Mammary epithelial cell (primary cell): ENCODE results near the gene DNHD1.

Experiments used
- EZH2 ChIP-seq: IDR thresholded peaks from 2 replicates; pipeline ENCODE4 v1.6.1; 2012; ENCODE audit warnings: low read length, inconsistent platforms, borderline replicate concordance
- TF ChIP-seq, protein P1 (sequence below), 2 donors: IDR thresholded peaks in 1 of 2; conservative IDR thresholded peaks in 1 of 2; 2 replicates each; pipeline ENCODE4 v1.5.1; 2011 to 2012; ENCODE audit warnings: inconsistent platforms in 2 of 2, low read length in 2 of 2, mild to moderate bottlenecking in 2 of 2, control low read depth in 1 of 2, low read depth in 1 of 2; ENCODE audit not compliant: insufficient read depth in 1 of 2; ENCODE audit errors: extremely low read depth in 1 of 2

DNA sequence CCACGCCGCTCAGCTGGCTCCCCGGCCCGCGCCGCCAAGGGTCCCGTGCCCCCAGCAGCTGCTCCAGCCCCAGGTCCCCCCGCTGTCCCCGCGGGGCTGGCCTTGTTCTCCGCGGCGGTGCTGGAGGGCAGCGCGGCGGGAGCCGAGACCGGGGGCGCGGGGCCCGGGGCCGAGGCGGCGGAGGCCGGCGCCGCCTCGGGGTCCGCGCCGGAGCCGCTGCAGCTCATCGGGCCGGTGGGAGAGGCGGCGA, 114.8 kb downstream of the DNHD1 start:
- TF ChIP-seq, protein P1, sequence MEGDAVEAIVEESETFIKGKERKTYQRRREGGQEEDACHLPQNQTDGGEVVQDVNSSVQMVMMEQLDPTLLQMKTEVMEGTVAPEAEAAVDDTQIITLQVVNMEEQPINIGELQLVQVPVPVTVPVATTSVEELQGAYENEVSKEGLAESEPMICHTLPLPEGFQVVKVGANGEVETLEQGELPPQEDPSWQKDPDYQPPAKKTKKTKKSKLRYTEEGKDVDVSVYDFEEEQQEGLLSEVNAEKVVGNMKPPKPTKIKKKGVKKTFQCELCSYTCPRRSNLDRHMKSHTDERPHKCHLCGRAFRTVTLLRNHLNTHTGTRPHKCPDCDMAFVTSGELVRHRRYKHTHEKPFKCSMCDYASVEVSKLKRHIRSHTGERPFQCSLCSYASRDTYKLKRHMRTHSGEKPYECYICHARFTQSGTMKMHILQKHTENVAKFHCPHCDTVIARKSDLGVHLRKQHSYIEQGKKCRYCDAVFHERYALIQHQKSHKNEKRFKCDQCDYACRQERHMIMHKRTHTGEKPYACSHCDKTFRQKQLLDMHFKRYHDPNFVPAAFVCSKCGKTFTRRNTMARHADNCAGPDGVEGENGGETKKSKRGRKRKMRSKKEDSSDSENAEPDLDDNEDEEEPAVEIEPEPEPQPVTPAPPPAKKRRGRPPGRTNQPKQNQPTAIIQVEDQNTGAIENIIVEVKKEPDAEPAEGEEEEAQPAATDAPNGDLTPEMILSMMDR (conservative IDR thresholded peaks at IDR 0.05 in 1 of 2, IDR thresholded peaks at IDR 0.05 in 1 of 2; ENCODE audit: extremely low read depth in 1 of 2, insufficient read depth in 1 of 2, low read depth in 1 of 2, low read length in 2 of 2) = no peak
- no peak for TF ChIP-seq EZH2
